Activated CD4-positive, alpha-beta memory T cell treated with anti-CD3 and anti-CD28 coated beads for 36 hours (primary cell): ENCODE results near the gene PPP6R2. TPM values are rescaled to one million over a fixed set of nuclear protein-coding genes. Genes with fewer than 3 reads are reported as not detected.

Experiments used
- CTCF ChIA-PET: fragments of 350-600 bp; sonication (Branson Sonifier 250); formaldehyde crosslinking; loops from one replicate; lab custom pipeline; 2021; ENCODE audit warnings: antibody characterized with exemption, inconsistent platforms; lab: Charles Lee
- POLR2A ChIA-PET: fragments of 350-600 bp; sonication (Branson Sonifier 250); formaldehyde crosslinking; loops from one replicate; lab custom pipeline; 2021; ENCODE audit warnings: antibody characterized with exemption; lab: Charles Lee
- DNase-seq: peaks from one replicate; pipeline ENCODE4 v3.0.0-alpha.2; 2020
- H3K27ac Mint-ChIP-seq: one replicate; pipeline ENCODE4 v1.8.0; 2021; ENCODE audit warnings: mixed read lengths
- H3K27me3 Mint-ChIP-seq: one replicate; pipeline ENCODE4 v1.8.0; 2021; ENCODE audit warnings: mixed read lengths
- H3K36me3 Mint-ChIP-seq: one replicate; pipeline ENCODE4 v1.8.0; 2021; ENCODE audit warnings: mixed read lengths
- H3K4me1 Mint-ChIP-seq: one replicate; pipeline ENCODE4 v1.8.0; 2021; ENCODE audit warnings: low read depth, mixed read lengths
- H3K4me3 Mint-ChIP-seq: one replicate; pipeline ENCODE4 v1.8.0; 2021; ENCODE audit warnings: mild to moderate bottlenecking, mixed read lengths
- H3K9me3 Mint-ChIP-seq: one replicate; pipeline ENCODE4 v1.8.0; 2021; ENCODE audit warnings: mixed read lengths
- intact Hi-C: fragments of 100-400 bp; cut with micrococcal nuclease; formaldehyde crosslinking; loops from one replicate; pipeline ENCODE4 v1.15.1; 2023
- total RNA-seq, 2 experiments: library from RNA; stranded (reverse); gene quantifications; one replicate each; pipeline ENCODE4 v1.2.3, GENCODE V29; 2021

Gene PPP6R2
- total RNA-seq, 2 experiments from 2014 or later, result 41.2 to 41.7 TPM

DNA sequence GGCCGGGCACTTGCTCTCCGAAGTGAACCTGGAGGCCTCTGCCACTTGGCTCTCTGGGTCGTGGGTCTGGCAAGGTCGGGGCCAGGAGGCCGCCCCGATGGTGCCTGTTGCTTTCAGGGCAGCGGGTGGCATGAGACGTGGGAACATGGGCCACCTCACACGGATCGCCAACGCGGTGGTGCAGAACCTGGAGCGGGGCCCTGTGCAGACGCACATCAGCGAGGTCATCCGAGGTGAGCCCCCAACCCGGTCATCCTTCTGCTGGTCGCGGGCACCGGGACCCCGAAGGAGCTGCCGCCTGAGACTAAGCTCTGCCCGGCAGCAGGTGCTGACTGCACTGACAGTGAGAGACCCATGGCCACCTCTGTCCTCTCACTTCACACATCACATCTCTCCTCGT, 91.7 kb downstream of the PPP6R2 start:
- Mint-ChIP-seq H3K27me3 (no peaks in the 10 kb centered on the region), H3K4me3 (no peak overlapping the region), H3K9me3 (no peaks in the 10 kb centered on the region), H3K4me1 (no peaks in the 10 kb centered on the region), H3K36me3 (peaks cover 16% of the 10 kb centered on the region), H3K27ac (no peak overlapping the region)
- ChIA-PET POLR2A (no interaction called here), CTCF (no interaction called here)
- DNase-seq, result no peak
- intact Hi-C loops, result no loop called here

DNA sequence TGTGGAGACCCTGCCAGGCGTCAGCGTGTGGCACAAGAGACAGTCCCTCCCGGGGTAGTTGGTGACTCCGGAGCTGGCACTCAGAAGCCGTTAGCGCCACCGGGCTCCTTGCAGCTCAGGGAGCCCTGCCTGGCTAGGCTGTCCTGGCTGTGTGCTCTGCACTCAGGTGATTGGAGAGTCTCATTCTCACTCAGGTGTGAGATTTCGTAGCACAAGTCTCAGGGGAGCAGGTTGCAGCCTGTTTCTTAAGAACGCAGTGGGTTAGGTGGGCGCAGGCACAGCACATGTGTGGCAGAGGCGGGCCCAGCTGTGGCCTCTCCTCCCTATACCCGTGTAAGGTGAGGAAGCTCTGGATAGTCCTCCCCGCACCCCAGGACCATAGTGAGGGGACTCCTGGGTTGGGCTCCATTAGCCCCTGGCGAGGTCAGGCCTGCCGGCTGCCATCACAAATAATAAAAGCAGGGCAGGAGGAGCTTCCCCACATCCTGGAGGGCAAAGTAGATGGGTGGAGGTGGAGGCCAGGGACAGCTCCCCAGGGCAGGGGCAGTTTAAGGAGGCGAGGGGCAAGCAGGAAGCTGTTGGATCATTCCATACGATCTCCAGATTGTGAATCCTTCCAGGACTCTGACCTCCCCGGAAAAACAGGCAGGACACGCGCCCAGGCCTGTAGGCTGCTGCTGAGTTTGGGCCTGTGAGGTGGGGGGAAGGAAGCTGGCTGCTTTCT, 92.3 kb downstream of the PPP6R2 start:
- Mint-ChIP-seq H3K27me3 (no peaks in the 10 kb centered on the region), H3K27ac (no peak overlapping the region), H3K9me3 (no peaks in the 10 kb centered on the region), H3K4me1 (no peaks in the 10 kb centered on the region), H3K4me3 (no peak overlapping the region), H3K36me3 (peaks cover 14% of the 10 kb centered on the region)
- intact Hi-C loops, result no loop called here
- POLR2A ChIA-PET, result no interaction called here
- CTCF ChIA-PET, result no interaction called here
- DNase-seq, result no peak

DNA sequence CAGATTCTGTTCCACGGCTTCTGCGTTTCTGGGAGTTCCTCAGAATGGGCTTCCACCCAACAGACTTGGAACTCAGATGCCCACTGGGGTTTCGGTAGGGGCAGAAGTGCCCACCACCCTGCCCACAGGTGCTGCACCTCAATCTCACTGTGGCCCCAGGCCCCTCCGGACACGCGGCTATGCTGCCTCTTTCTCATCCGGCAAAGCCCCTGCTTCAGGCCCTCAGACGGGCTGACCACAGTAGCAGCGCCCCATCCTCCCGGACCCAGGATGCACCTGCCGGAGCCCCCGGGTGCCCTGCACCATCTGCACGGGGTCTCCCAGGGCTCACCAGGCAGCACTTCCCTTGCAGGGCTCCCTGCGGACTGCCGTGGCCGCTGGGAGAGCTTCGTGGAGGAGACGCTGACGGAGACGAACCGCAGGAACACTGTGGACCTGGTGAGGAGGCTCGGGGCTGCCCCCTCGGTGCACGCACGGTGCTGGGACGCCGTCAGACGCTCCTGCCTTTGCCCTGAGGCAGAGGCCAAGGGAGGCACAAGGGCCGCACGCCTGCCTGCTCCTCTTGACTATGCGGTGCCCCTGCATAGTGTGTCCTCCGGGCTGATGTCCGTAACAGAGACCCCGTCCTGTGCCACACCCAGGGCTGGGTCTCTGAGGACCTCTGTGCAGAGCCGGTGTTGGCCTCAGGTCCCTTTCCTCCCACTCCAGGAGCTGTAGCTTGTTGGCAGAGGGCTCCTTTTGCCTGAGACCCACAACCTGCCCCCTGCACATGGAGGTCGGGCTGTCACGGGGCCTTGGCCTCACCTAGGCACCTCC, 93.1 kb downstream of the PPP6R2 start:
- ChIA-PET POLR2A (no interaction called here), CTCF (no interaction called here)
- intact Hi-C loops, result no loop called here
- DNase-seq, result no peak
- Mint-ChIP-seq H3K27ac (no peak overlapping the region), H3K36me3 (peaks cover 9% of the 10 kb centered on the region), H3K9me3 (no peaks in the 10 kb centered on the region), H3K4me1 (no peaks in the 10 kb centered on the region), H3K4me3 (no peak overlapping the region), H3K27me3 (no peaks in the 10 kb centered on the region)

DNA sequence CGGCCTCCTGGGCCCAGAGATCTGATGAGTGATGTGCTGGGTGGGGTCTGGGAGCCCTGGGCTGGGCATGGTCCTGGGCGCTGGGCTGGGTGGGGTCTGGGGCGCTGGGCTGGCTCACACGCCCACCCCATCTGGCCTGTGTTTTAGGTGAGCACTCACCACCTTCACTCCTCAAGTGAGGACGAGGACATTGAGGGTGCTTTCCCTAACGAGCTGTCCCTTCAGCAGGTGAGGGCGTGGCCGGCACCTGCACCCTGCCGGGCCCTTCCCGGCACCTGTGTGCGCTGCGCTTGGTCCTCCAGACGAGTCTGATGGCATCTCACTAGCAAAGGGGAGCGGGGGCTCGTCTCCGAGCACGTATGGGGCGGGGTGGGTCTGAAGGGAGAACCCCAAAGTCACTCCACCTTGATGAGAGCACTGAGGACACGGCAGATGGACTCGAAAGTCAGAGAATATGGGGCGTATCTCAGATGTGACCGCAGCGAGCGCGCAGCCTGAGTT, 93.8 kb downstream of the PPP6R2 start:
- intact Hi-C loops, result no loop called here
- Mint-ChIP-seq H3K36me3 (peaks cover 4% of the 10 kb centered on the region), H3K4me3 (no peak overlapping the region), H3K27me3 (no peaks in the 10 kb centered on the region), H3K27ac (no peak overlapping the region), H3K9me3 (no peaks in the 10 kb centered on the region), H3K4me1 (no peaks in the 10 kb centered on the region)
- no peak for DNase-seq
- ChIA-PET CTCF (no interaction called here), POLR2A (no interaction called here)

DNA sequence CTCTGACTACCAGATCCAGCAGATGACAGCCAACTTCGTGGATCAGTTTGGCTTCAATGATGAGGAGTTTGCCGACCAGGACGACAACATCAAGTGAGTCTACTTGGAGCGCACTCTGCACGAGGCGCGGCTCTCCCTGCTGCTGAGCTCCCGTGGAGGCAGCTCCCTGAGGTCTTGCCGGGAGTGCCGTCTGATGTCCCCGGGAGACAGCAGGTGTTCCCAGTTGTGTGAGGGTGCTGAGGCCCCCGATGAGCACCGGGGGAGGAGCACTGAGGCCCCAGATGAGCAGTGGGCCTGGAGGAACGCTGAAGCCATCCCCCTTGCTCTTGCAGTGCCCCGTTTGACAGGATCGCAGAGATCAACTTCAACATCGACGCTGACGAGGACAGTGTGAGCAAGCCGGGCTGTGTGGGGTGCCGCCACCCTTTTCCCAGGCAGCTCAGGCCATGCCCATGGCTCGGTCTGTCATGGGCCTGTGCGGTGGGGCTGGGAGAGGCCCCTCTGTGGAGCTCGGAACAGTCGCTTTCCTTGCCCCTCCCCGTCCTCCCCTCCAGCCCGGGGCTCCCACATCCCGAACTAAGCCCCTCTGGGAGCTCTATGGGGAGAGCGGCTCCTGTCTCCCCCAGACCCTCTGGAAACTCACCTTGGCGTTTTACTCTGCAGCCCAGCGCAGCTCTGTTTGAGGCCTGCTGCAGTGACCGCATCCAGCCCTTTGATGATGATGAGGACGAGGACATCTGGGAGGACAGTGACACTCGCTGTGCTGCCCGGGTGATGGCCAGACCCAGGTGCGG, 94.6 kb downstream of the PPP6R2 start:
- POLR2A ChIA-PET, result no interaction called here
- Mint-ChIP-seq H3K27me3 (no peaks in the 10 kb centered on the region), H3K27ac (no peak overlapping the region), H3K36me3 (peaks cover 4% of the 10 kb centered on the region), H3K9me3 (no peaks in the 10 kb centered on the region), H3K4me3 (no peak overlapping the region), H3K4me1 (no peaks in the 10 kb centered on the region)
- no peak for DNase-seq
- intact Hi-C loops, result no loop called here
- CTCF ChIA-PET, result interaction anchor here (0.7 kb wide), 1 partner anchor 194 kb away, joined by 3 read pairs; no protein-coding TSS in a partner anchor

DNA sequence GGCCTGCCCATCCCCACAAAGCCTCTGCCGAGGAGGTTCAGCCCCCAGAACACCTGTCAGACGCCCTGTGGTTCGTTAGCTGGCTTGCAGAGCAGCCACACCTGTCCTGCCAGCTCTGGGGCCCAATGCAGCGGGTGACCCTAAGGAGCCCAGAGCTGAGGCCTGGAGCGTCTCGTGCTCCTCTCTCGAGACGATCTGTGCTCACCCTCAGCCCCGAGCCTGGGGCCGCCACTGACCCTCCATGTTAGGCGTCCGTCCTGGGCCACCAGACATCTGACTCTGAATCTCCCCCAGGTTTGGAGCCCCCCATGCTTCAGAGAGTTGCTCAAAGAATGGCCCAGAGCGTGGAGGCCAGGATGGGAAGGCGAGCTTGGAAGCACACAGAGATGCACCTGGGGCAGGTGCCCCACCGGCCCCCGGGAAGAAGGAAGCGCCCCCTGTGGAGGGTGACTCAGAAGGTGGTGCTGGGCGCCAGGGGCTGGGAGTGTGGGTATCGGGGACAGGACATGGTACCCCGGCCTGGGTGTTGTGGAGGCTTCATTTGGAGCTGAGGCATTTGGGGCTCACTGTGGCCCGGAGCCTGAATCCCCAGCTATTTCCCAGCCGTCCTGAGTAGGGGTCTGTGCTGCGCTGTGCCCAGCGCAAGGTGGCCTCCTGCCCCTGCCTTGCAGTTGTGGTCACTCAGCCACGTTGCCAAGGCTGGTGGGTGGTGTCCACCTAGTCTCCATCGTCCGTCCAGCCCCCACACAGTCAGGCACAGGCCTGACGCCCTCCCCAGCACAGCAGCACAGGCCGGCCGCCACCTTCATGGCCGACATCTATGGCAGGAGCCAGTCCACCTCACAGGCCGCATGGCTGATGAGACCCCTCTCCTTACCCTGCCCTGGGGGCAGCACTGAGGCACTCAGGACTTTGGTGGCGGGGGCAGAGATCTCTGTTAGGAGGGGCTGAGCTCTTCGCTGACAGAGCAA, 95.5 kb downstream of the PPP6R2 start:
- ChIA-PET POLR2A (no interaction called here), CTCF (interaction anchor here (0.7 kb wide), 1 partner anchor 195 kb away, joined by 3 read pairs; no protein-coding TSS in a partner anchor)
- Mint-ChIP-seq H3K27me3 (no peaks in the 10 kb centered on the region), H3K4me3 (no peak overlapping the region), H3K9me3 (no peaks in the 10 kb centered on the region), H3K36me3 (peaks cover 8% of the 10 kb centered on the region), H3K4me1 (no peaks in the 10 kb centered on the region), H3K27ac (no peak overlapping the region)
- DNase-seq, result no peak
- intact Hi-C loops, result no loop called here

DNA sequence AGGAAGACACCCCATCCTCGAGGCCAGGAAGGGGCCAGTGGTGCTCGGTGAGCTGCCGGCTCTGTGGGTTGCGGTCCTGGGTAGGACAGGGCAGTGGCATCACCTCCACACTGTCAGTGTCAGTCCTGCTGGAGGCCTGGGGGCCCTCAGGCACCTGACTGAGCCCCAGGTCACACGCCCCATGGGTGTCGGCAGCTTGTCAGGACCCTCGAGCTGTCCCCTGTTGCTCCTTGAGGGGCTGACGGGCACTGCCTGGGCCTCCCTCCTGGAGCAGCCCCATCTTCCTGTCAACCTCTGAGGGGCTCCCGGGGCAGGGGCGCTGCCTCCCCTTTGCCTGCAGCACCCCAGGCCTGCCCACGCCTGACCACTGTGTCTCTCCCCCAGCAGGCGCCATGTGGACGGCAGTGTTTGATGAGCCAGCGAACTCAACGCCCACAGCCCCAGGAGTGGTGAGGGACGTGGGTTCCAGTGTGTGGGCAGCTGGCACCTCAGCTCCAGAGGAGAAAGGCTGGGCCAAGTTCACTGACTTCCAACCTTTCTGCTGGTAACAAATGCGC, 96.3 kb downstream of the PPP6R2 start:
- intact Hi-C loops, result no loop called here
- POLR2A ChIA-PET, result interaction anchor here (1.3 kb wide), 1 partner anchor 47 kb away, joined by 3 read pairs; the partner anchor contains the start of gene MIOX
- Mint-ChIP-seq H3K36me3 (peaks cover 8% of the 10 kb centered on the region), H3K27me3 (no peaks in the 10 kb centered on the region), H3K4me3 (no peak overlapping the region), H3K4me1 (no peaks in the 10 kb centered on the region), H3K9me3 (no peaks in the 10 kb centered on the region), H3K27ac (no peak overlapping the region)
- no peak for DNase-seq
- CTCF ChIA-PET, result no interaction called here

DNA sequence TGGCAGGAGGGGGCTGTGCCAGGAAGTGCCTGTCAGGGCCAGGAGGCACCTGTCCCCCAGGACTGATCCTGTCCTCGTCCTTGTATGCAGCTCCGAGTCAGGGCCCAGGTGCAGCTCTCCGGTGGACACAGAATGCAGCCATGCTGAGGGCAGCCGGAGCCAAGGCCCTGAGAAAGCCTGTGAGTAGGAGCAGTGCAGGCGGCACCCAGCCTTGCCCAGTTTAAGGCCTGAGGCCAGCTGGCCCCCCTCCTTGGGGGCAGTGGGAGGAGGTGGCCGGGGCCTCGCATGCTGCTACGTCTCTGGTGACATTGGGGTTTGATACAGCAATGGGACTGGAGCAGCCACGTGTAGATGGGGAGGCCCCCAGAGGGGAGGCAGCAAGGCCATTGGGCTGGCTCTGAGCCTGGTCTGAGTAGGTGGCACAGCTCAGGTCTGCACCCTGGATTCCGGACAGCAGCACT, 96.8 kb downstream of the PPP6R2 start:
- no peak for DNase-seq
- Mint-ChIP-seq H3K9me3 (no peaks in the 10 kb centered on the region), H3K4me1 (no peaks in the 10 kb centered on the region), H3K27ac (no peak overlapping the region), H3K36me3 (peaks cover 8% of the 10 kb centered on the region), H3K4me3 (no peak overlapping the region), H3K27me3 (no peaks in the 10 kb centered on the region)
- CTCF ChIA-PET, result interaction anchor here (1.1 kb wide), 1 partner anchor 58 kb away, joined by 4 read pairs; no protein-coding TSS in a partner anchor
- POLR2A ChIA-PET, result interaction anchor here (1.3 kb wide), 1 partner anchor 46 kb away, joined by 3 read pairs; the partner anchor contains the start of gene MIOX
- intact Hi-C loops, result no loop called here

DNA sequence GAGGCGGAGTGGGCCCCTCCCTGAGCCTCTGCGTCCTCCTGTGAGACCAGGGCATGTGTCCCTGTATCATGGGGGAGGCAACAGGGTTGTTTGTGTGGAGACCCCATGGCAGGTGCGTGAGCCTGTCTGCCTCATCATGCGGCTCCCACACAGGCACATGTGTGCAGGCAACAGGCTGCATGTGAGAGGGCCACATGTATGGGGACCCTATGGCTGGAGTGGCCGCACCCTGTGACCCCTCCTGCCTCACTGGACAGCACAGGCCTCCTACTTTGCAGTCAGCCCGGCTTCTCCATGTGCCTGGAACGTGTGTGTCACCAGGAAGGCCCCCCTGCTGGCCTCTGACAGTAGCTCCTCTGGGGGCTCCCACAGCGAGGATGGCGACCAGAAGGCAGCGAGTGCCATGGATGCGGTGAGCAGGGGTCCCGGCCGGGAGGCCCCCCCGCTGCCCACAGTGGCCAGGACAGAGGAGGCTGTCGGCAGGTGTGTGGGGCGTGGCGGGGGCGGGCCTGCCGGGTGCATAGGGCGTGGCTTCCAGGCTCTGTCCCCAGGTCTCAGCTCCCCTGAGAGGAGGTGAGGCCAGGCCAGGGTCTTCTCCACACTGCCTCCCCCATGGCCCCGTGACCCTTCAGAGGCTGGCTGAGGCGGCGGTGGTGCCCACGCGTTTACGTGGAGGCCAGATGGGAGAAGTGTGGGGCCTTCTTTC, 97.6 kb downstream of the PPP6R2 start:
- H3K9me3 Mint-ChIP-seq, result no peaks in the 10 kb centered on the region
- H3K4me3 Mint-ChIP-seq, result no peak overlapping the region
- ChIA-PET CTCF (interaction anchor here (1.1 kb wide), 1 partner anchor 57 kb away, joined by 4 read pairs; no protein-coding TSS in a partner anchor), POLR2A (interaction anchor here (1.3 kb wide), 1 partner anchor 46 kb away, joined by 3 read pairs; the partner anchor contains the start of gene MIOX)
- H3K27me3 Mint-ChIP-seq, result no peaks in the 10 kb centered on the region
- H3K4me1 Mint-ChIP-seq, result peaks cover 7% of the 10 kb centered on the region
- H3K27ac Mint-ChIP-seq, result no peak overlapping the region
- H3K36me3 Mint-ChIP-seq, result peaks cover 11% of the 10 kb centered on the region
- intact Hi-C loops, result no loop called here
- no peak for DNase-seq

DNA sequence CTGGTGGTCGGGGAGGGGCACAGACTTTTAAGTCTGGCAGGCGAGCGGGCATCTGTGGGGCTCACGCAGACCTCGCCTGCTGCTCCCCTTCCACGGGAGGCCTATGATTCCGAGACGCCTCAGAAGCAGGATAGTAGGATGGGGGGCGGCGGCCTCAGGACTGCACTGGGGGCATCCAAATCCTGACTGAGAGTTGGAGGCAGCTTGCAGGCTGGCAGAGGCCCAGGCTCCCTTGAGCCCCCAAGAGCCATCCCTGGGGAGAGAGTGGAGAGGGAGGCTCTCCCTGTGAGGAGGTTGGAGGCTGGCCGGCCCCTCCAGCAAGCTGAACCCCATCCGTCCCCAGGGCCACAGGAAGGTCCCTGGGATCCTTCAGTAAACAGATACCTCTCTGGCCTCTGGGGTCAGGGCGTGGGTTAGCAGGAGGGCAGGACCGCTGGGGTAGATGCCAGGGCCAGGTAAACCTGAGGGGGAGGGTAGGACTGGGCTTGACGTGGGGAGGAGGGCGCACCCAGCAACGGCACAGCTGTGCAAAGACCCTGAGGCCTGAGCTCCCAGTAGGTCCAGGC, 98.4 kb downstream of the PPP6R2 start:
- Mint-ChIP-seq H3K27me3 (no peaks in the 10 kb centered on the region), H3K4me3 (no peak overlapping the region), H3K27ac (no peak overlapping the region), H3K4me1 (peaks cover 10% of the 10 kb centered on the region), H3K9me3 (no peaks in the 10 kb centered on the region), H3K36me3 (peaks cover 13% of the 10 kb centered on the region)
- ChIA-PET CTCF (interaction anchor here (0.8 kb wide), 1 partner anchor 56 kb away, joined by 3 read pairs; no protein-coding TSS in a partner anchor), POLR2A (interaction anchor here (0.6 kb wide), 1 partner anchor 84 kb away, joined by 3 read pairs; the partner anchor contains the start of gene SCO2)
- intact Hi-C loops, result no loop called here
- DNase-seq, result no peak
